GM19452 (cell line): ENCODE results near the gene TRAF3.
"Not testable (repeated sequence)": the region's sequence is repeated elsewhere in the genome, so short reads cannot be mapped to it uniquely, and the experiment has no call there.

ENCODE experiments used
- ATAC-seq: cut with Tn5 transposase; IDR thresholded peaks from one replicate; pipeline ENCODE4 v1.9.1; 2021; ENCODE audit not compliant: unreplicated experiment

TRAF3 gene

GRCh38 chr14:102885737-102886447 lies 108.6 kb downstream of the TRAF3 start:
- ATAC-seq = no peak

- ATAC-seq = no peak
Measured at GRCh38 chr14:102888748-102889147, 111.5 kb downstream of the TRAF3 start.

GRCh38 chr14:102889615-102890014 lies 112.4 kb downstream of the TRAF3 start:
- no peak for ATAC-seq

GRCh38 chr14:102891111-102891510 lies 113.9 kb downstream of the TRAF3 start:
- ATAC-seq = no peak

- no peak for ATAC-seq
Measured at GRCh38 chr14:102891556-102891955, 114.3 kb downstream of the TRAF3 start.

GRCh38 chr14:102892651-102893050 lies 115.4 kb downstream of the TRAF3 start:
- no peak for ATAC-seq

GRCh38 chr14:102893452-102893851 lies 116.2 kb downstream of the TRAF3 start:
- no peak for ATAC-seq

GRCh38 chr14:102896735-102897134 lies 119.5 kb downstream of the TRAF3 start:
- not testable (repeated sequence) for ATAC-seq

- ATAC-seq = no peak
Measured at GRCh38 chr14:102897299-102898027, 120.2 kb downstream of the TRAF3 start.

GRCh38 chr14:102898298-102898697 lies 121.0 kb downstream of the TRAF3 start:
- ATAC-seq = no peak

- ATAC-seq = no peak
Measured at GRCh38 chr14:102898776-102899515, 121.7 kb downstream of the TRAF3 start.

GRCh38 chr14:102899516-102899900 lies 122.3 kb downstream of the TRAF3 start:
- no peak for ATAC-seq

GRCh38 chr14:102900631-102901571 lies 123.7 kb downstream of the TRAF3 start:
- peak; percentile 62 for ATAC-seq

GRCh38 chr14:102901633-102902032 lies 124.4 kb downstream of the TRAF3 start:
- ATAC-seq = peak; percentile 71

GRCh38 chr14:102902086-102902485 lies 124.8 kb downstream of the TRAF3 start:
- ATAC-seq = no peak

- no peak for ATAC-seq
Measured at GRCh38 chr14:102902523-102903247, 125.4 kb downstream of the TRAF3 start.

- no peak for ATAC-seq
Measured at GRCh38 chr14:102903248-102903888, 126.1 kb downstream of the TRAF3 start.

- ATAC-seq = no peak
Measured at GRCh38 chr14:102903889-102904512, 126.8 kb downstream of the TRAF3 start.
